Neural crest cell (in vitro differentiated cells): ENCODE data around the gene CDRT4. TPM values are rescaled to one million over a fixed set of nuclear protein-coding genes. Genes with fewer than 3 reads are reported as not detected.

ENCODE experiments used
- DNase-seq: peaks from one replicate; pipeline ENCODE4 v3.0.0; 2021; ENCODE audit warnings: low read depth, mixed read lengths, low spot score
- H3K27ac Mint-ChIP-seq: one replicate; pipeline ENCODE4 v1.8.0; 2021; ENCODE audit warnings: mild to moderate bottlenecking, mixed read lengths; ENCODE audit not compliant: unreplicated experiment
- H3K27me3 Mint-ChIP-seq: 2 replicates; pipeline ENCODE4 v1.8.0; 2021; ENCODE audit warnings: low read depth, mild to moderate bottlenecking, mixed read lengths
- H3K36me3 Mint-ChIP-seq: 2 replicates; pipeline ENCODE4 v1.8.0; 2021; ENCODE audit warnings: low read depth, mild to moderate bottlenecking, mixed read lengths
- H3K4me1 Mint-ChIP-seq: 2 replicates; pipeline ENCODE4 v1.8.0; 2021; ENCODE audit warnings: mixed read lengths
- H3K4me3 Mint-ChIP-seq: one replicate; pipeline ENCODE4 v1.8.0; 2021; ENCODE audit warnings: mild to moderate bottlenecking, mixed read lengths
- H3K9me3 Mint-ChIP-seq: 2 replicates; pipeline ENCODE4 v1.8.0; 2021; ENCODE audit warnings: mixed read lengths
- CTCF ChIP-seq: fragments of 200-600 bp; sonication (generic); conservative IDR thresholded peaks from 2 replicates; pipeline ENCODE4 v1.5.0; 2021; ENCODE audit warnings: antibody characterized with exemption, mild to moderate bottlenecking
- total RNA-seq: library from RNA; stranded (reverse); gene quantifications from 2 replicates; pipeline ENCODE4 v1.2.1, GENCODE V29; 2021

CDRT4 gene
- total RNA-seq, 1 donor from 2014 or later: 2.8 TPM

GRCh38 chr17:15512071-15512709 lies 44.8 kb upstream of the CDRT4 start:
- Mint-ChIP-seq H3K4me1 (peaks cover 46% of the 10 kb centered on the region), H3K27me3 (no peaks in the 10 kb centered on the region), H3K4me3 (no peak overlapping the region), H3K9me3 (no peaks in the 10 kb centered on the region), H3K27ac (peak overlapping the region; percentile 54), H3K36me3 (peaks cover 37% of the 10 kb centered on the region)
- DNase-seq: no peak
- no peak for TF ChIP-seq CTCF

DNA sequence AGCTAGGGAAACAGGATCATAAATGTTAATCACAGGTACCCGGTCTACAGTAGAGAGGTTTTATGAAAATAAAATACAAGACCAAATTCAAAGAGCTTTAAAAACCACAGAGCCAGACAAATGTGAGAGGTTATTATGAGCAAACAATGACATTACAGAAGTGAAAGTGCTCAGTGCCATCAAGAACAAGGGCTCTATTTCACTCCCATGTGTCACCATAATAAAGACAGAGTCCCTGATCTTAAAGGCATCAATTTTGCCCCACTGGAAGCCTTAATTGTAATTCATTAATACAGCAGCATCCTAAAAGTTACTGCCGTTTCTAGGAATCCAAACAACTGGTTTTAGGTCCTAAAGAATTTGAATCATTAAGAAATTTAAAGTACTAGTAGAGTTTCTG lies 43.7 kb upstream of the CDRT4 start:
- DNase-seq: no peak
- Mint-ChIP-seq H3K27ac (no peak overlapping the region), H3K36me3 (peaks cover 40% of the 10 kb centered on the region), H3K4me1 (peaks cover 46% of the 10 kb centered on the region), H3K9me3 (no peaks in the 10 kb centered on the region), H3K27me3 (no peaks in the 10 kb centered on the region), H3K4me3 (no peak overlapping the region)
- no peak for TF ChIP-seq CTCF

DNA sequence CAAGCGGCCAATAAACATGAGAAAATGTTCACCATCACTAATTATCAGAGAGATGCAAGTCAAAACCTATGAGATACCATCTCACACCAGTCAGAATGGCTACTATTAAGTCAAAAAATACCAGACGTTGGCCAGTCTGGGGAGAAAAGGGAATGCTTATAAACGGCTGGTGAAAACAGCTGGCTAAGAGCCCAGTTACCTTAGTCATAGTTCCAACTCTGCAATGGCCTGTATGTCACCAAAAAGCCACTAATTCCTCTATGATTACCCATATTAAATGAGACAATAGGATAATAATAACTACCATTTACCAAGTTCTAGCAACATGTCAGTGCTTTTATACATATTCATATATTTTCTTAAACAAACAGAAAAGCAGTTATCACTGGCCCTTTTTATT lies 42.9 kb upstream of the CDRT4 start:
- no peak for TF ChIP-seq CTCF
- no peaks in the 10 kb centered on the region for H3K9me3 Mint-ChIP-seq
- H3K4me3 Mint-ChIP-seq: no peak overlapping the region
- peaks cover 46% of the 10 kb centered on the region for H3K4me1 Mint-ChIP-seq
- DNase-seq: no peak
- no peaks in the 10 kb centered on the region for H3K27me3 Mint-ChIP-seq
- no peak overlapping the region for H3K27ac Mint-ChIP-seq
- peaks cover 33% of the 10 kb centered on the region for H3K36me3 Mint-ChIP-seq

DNA sequence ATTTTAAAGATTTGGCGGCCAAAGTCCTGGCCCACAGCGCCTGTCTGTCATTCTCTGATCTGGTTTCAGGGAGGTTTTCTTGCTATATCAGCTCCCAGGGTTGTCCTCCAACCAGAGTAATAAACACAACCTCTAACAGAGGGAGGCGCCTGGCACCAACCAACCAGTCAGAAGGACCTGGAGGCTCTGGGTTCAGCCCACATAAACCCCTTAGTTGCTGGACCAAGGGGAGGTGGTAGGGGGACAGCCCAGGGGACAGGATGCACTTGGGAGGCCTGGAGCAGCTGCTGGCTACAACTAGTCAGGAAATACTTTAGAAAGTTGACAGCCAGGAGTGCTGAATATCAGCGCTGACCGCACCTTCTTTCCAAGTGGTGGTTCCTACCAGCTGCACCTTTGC lies 41.7 kb upstream of the CDRT4 start:
- Mint-ChIP-seq H3K27me3 (no peaks in the 10 kb centered on the region), H3K4me3 (no peak overlapping the region), H3K9me3 (no peaks in the 10 kb centered on the region)

GRCh38 chr17:15508466-15508865 lies 41.0 kb upstream of the CDRT4 start:
- Mint-ChIP-seq H3K4me1 (peaks cover 31% of the 10 kb centered on the region), H3K27me3 (no peaks in the 10 kb centered on the region), H3K36me3 (peaks cover 34% of the 10 kb centered on the region), H3K27ac (peak overlapping the region; percentile 64), H3K9me3 (no peaks in the 10 kb centered on the region), H3K4me3 (no peak overlapping the region)
- DNase-seq: no peak
- TF ChIP-seq CTCF: no peak

More for the DNA sequence above, 41.7 kb upstream of the CDRT4 start:
- no peak for TF ChIP-seq CTCF
- Mint-ChIP-seq H3K36me3 (peaks cover 34% of the 10 kb centered on the region), H3K27ac (no peak overlapping the region), H3K4me1 (peaks cover 38% of the 10 kb centered on the region)
- DNase-seq: no peak
